ENCODE results near the gene EPN2.

DNA sequence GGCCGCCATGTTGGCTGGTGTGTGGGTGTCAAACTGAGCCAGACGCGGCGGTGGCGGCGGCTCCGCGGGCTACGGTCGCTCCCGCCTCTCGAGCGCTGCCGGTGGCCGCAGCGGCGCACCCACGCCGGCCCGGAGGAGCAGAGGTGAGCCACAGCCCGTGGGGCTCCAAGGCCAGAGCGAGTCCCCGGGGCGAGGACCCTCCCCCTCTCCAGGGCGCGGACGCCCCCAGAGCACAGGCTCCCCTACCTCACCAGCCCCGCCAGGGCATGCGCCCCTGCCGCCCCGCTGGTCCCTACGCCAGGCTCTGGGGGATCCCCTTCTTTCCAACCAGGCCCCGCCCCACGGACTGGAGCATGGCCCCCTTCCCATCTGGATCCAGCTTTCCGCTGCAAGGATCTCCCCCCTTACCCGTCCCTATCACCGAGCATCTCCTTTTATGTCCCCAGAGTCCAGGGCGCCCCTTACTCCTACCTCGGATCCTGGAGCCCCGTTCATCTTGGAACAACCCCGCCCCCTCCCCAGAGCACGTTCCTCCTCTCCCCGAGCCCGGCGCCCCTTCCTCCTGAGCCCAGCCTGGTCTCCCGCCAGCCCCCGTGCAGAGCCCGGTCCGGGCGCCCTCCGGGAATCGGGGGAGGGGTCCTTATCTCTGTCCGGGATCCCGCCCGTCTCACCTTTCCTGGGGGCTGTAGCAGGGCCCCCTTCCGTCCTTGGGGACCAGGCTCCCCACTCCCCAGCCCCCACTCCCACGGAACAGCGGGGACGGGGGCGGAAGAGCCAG, 412 bp downstream of the EPN2 start:
- TF ChIP-seq CTCF (conservative IDR thresholded peaks at IDR 0.05 in 1 of 2, IDR thresholded peaks at IDR 0.05 in 1 of 2; ENCODE audit: extremely low read depth in 1 of 2, insufficient read depth in 1 of 2, low read depth in 1 of 2, low read length in 2 of 2) (peak in 1 of 2 donors; percentile 15), EZH2 (IDR thresholded peaks at IDR 0.05; ENCODE audit: borderline replicate concordance, low read length) (no peak)

Data from mammary epithelial cell (primary cell).